BJ (cell line): ENCODE data around the gene CRYBB1. TPM values are rescaled to one million over a fixed set of nuclear protein-coding genes. Genes with fewer than 3 reads are reported as not detected.

Experiments
- CTCF ChIA-PET: fragments of 350-600 bp; formaldehyde crosslinking; extraction: SDS; loops from one replicate; lab custom pipeline; 2021; ENCODE audit warnings: antibody characterized with exemption, inconsistent platforms; lab: Yijun Ruan, JAX
- POLR2A ChIA-PET: fragments of 300-600 bp; sonication (Branson Sonifier 250); formaldehyde crosslinking; extraction: SDS; loops from one replicate; lab custom pipeline; 2021; ENCODE audit warnings: antibody characterized with exemption; lab: Charles Lee
- DNase-seq: peaks from one replicate; pipeline ENCODE4 v3.0.0-alpha.2; 2011; ENCODE audit warnings: low read depth
- H3K27me3 ChIP-seq: 2 replicates; pipeline ENCODE4 v1.6.0; 2011; ENCODE audit warnings: low read length; ENCODE audit not compliant: control insufficient read depth, insufficient read depth
- H3K36me3 ChIP-seq: 2 replicates; pipeline ENCODE4 v1.5.1; 2011; ENCODE audit warnings: low read length; ENCODE audit not compliant: control insufficient read depth, insufficient read depth
- H3K4me3 ChIP-seq: 2 replicates; pipeline ENCODE4 v1.5.1; 2011; ENCODE audit warnings: low read depth, mild to moderate bottlenecking, control low read depth, low read length
- CTCF ChIP-seq: IDR thresholded peaks from 2 replicates; pipeline ENCODE4 v1.5.1; 2011; ENCODE audit warnings: low read depth, mild to moderate bottlenecking, control low read depth, inconsistent platforms, low read length, moderate library complexity; ENCODE audit not compliant: insufficient read depth
- polyA plus RNA-seq: library from polyadenylated mRNA; depleted of rRNA; stranded (reverse); fragments of >200 nt; gene quantifications from 2 replicates; pipeline ENCODE4 v1.2.3, GENCODE V29; 2011

Gene CRYBB1
- polyA plus RNA-seq, 1 experiment, result not detected

DNA sequence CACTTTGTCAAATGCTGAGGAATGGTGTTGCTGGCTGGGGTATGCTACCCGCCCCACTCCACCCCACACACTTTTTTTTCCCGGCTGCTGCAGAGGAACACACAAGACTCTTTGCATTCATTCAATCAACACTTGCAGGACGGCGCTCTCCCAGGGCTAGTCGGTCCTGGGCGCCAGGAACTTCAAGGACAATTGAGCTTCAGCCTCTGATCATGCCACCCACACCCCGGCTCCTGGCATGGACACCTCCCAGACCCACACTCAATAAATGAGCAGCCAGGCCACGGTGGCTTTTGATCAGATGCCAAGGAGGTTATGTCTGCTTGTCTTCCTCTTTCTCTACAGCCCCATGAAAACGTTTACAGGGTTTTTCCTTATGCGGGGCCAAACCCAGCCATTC, 47.7 kb downstream of the CRYBB1 start:
- no peak overlapping the region for H3K4me3 ChIP-seq
- POLR2A ChIA-PET, result no interaction called here
- peaks cover 2% of the 10 kb centered on the region; the same call in 1 of the 2 replicates for H3K36me3 ChIP-seq
- DNase-seq, result no peak
- CTCF ChIA-PET, result interaction anchor here (0.7 kb wide), 1 partner anchor 15 kb away, joined by 4 read pairs; no protein-coding TSS in a partner anchor
- H3K27me3 ChIP-seq, result no peaks in the 10 kb centered on the region
- TF ChIP-seq CTCF, result no peak

DNA sequence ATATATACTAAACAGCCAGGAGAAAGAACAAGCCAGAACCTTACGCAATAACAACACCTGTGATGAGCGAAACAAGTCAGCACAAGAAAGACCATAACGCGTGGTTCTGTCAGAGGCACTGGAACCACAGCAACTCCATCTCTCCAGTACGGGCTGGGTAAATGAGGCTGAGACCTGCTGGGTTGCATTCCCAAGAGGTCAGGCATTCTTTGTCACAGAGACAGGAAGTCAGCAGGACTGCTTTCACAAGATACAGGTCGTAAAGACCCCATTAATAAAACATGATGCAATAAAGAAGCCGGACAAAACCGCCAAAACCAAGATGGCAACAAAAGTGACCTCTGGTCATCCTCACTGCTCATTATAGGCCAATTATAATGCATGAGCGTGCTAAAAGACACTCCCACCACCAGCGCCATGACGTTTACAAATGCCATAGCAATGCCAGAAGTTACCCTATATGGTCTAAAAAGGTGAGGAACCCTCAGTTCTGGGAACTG, 49.6 kb downstream of the CRYBB1 start:
- ChIA-PET POLR2A (no interaction called here), CTCF (no interaction called here)
- TF ChIP-seq CTCF, result no peak
- no peak for DNase-seq
- peaks cover 8% of the 10 kb centered on the region; the same call in 1 of the 2 replicates for H3K36me3 ChIP-seq
- no peaks in the 10 kb centered on the region for H3K27me3 ChIP-seq
- no peak overlapping the region for H3K4me3 ChIP-seq

GRCh38 chr22:26567610-26568009, 50.2 kb downstream of the CRYBB1 start:
- TF ChIP-seq CTCF, result no peak
- no peak for DNase-seq
- CTCF ChIA-PET, result no interaction called here
- POLR2A ChIA-PET, result interaction anchor here (0.5 kb wide), 1 partner anchor 17 kb away, joined by 3 read pairs; no protein-coding TSS in a partner anchor
- Histone ChIP-seq H3K4me3 (no peak overlapping the region), H3K27me3 (no peaks in the 10 kb centered on the region), H3K36me3 (peaks cover 8% of the 10 kb centered on the region; the same call in 1 of the 2 replicates)

DNA sequence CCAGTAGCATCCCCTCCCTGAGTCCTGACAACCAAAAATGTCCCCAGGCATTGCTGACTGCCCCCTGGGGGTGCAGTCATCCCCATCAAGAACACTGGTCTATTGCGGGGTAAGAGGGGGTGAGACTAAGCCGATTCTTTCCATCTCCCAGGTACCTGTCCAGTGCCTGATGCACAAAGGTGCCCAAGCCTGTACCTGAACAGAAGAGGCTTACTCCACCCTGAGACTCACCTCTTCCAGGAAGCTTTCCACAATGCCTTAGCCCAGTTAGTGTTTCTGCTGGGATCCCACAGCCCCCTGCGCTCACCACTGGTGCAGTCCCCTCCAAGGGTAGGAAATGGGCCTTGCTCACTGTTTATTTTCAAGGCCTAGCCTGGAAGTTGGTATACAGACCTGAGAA, 50.8 kb downstream of the CRYBB1 start:
- no peak for DNase-seq
- TF ChIP-seq CTCF, result no peak
- Histone ChIP-seq H3K36me3 (peaks cover 8% of the 10 kb centered on the region; the same call in 1 of the 2 replicates), H3K4me3 (no peak overlapping the region), H3K27me3 (no peaks in the 10 kb centered on the region)
- CTCF ChIA-PET, result no interaction called here
- POLR2A ChIA-PET, result no interaction called here

DNA sequence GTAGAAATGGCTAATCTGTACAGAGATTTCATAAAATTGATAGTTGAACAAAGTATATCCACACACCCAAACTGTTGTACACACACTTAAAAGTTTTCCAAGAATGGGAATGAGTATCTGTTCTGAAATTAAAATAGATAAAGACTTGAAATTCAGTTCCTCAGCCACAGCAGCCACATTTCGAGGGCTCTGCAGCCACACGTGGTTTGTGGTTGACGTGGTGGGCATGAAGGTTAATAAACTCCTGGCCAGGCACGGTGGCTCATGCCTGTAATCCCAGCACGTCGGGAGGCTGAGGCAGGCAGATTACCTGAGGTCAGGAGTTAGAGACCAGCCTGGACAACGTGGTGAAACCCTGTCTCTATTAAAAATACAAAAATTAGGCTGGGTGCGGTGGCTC, 51.9 kb downstream of the CRYBB1 start:
- Histone ChIP-seq H3K36me3 (peaks cover 8% of the 10 kb centered on the region; the same call in 1 of the 2 replicates), H3K4me3 (no peak overlapping the region), H3K27me3 (no peaks in the 10 kb centered on the region)
- CTCF ChIA-PET, result no interaction called here
- POLR2A ChIA-PET, result no interaction called here
- DNase-seq, result no peak
- TF ChIP-seq CTCF, result no peak
